Stimulated activated CD4-positive, alpha-beta T cell treated with anti-CD3 and anti-CD28 coated beads, TNF-alpha, amount 100 ng/mL, for 24 hours (primary cell): Measurements from ENCODE around the gene KANSL1.

Experiments used
- DNase-seq, 3 experiments: peaks; one replicate each; pipeline ENCODE4 v3.0.0-alpha.2; 2020; ENCODE audit warnings: low read depth in 3 of 3

The KANSL1 gene

DNA sequence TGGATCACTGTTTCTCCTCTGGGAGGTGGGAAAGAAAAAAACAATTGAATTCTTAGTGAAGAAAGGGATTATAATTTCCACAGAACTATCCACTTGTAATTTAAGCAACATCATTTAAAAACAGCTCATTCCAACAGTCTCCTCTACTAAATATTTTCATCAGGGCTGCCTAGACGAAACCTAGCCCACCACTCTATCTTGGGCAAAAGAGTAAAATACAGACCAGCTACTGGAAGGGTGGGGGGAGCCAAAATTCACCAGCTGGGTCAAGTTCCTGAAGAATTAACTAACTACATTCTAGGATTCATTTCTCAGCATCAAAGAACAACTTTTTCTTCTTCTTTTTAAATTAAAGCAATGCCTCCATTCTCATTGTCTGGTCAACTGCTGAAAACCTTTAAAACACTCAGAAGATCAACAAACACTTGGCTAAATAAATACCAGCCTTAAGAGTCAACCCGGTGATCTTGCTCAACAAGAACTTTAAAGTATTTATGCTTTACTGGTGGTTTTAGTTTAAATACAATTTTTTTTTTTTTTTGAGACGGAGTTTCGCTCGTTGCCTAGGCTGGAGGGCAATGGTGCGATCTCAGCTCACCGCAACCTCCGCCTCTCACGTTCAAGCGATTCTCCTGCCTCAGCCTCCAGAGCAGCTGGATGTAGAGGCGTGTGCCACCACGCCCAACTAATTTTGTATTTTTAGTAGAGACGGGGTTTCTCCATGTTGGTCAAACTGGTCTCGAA lies 25.2 kb downstream of the KANSL1 start:
- no peak for DNase-seq

DNA sequence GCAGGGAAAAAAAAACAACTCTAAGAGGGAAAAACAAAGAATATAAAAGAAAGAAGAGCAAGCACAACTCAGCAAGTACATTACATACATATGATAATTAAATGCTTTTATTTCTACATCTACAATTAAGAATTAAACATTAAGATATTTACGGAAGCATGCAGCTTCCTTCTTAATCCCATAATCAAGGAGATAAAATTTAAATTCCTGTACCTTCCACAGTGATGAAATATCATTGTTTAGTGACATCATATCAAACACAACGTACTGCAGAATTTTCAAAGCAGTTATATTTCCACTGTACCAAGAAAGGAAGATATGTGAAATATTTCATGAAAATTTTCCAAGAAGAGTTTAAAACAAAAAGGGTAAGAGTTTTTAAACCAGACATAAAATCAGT lies 26.0 kb downstream of the KANSL1 start:
- DNase-seq, result no peak

DNA sequence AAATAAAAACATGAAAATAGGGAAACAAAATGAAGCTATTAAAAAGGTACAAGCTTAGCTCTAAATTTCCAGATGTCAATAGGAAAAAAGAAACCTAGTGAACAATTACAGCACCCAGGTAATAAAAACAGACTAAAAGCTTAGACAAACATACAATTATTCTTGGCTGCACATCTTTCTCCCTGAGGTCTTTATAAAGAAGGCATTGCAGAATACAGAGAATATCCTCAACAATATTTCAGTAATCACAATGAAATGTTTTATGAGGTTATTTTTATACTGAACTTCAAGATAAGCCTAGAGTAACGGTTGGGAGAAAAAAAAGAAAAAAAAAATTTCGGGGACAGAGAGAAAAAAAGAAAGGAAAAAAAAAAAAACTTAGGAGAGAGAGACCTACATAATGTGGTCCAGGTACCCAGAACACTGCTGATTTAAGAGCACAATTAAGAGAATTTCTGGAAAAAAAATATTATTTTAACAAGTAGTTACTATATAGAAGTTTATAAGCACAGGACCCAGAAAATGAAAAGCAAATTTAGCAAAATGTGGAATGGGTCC lies 26.5 kb downstream of the KANSL1 start:
- no peak for DNase-seq

DNA sequence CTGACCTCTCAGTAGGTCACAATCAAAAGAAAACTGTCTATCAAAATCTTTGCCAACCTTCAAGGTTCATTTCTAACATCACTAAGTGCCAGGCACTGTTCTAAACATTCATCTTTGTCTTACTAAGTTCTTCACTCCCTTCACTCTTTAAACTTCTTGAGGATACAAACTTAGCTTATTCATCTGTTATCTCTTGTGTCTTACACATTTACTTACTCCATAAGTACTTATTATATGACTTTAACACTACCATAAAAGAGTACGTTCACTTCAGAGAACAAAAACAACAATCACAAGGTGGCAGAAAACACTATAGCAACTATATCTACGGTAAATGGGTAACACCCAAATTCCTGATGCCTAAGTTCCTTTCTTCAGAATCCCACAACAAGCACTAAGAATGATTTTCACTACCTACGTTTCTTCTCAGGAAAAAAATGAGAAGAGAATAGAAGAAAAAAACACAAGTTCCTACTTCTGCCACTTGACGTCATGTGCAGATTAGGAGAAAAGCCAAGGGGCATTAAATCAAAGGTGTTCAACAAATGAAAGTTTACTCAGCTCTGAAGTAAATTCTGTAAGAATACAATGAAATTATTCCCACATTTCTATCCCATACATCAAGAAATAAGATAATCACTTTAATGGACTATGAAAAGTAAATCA lies 29.2 kb downstream of the KANSL1 start:
- DNase-seq, result no peak

DNA sequence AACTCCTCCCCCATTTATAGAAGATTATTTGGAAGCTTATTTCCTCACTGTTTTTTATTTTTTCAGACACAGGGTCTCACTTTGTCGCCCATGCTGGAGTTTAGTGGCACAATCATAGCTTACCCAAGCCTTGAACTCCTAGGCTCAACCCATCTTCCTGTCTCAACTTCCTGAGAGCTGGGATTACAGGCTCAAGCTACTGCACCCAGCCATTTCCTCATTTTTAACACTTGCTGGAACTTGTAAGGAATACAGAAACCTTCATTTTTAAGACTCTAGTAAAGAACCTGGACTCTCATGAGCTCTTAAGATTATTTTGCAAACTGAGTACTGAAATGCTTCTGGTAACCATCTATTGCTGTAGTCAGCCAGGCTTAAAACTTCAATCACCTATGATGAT lies 29.9 kb downstream of the KANSL1 start:
- no peak for DNase-seq

DNA sequence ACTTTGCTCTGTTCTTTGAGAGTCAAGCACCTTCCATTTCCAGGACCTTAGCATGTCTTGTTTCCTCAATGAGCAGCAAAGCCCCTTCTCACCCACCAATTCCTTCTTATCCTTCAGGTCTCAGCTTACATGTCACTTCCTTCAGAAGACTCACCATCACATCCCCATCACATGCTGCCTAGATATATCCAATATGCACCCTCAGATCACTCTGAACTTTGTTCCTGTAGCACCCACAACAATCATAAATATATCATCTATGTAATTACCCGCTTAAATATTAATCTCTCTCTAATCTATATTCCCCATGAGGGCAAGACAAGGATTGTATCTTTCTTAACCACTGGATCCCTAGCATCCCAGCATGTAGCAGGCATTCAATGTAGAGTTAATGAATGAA lies 30.4 kb downstream of the KANSL1 start:
- no peak for DNase-seq

DNA sequence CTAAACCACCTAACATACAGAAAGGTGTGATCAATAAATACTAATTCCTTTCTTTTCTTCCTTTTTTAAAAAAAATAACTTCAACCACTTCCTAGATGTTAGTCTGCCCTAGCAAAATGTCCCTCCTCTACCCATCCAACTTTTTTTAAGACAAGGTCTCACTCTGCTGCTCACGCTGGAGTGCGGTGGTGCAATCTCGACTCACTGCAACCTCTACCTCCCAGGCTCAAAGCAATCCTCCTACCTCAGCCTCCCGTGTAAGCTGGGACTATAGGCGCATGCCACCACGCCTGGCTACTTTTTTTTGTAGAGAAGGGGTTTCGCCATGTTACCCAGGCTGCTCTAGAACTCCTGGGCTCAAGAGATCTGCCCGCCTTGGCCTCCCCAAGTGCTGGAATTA lies 33.1 kb downstream of the KANSL1 start:
- no peak for DNase-seq

DNA sequence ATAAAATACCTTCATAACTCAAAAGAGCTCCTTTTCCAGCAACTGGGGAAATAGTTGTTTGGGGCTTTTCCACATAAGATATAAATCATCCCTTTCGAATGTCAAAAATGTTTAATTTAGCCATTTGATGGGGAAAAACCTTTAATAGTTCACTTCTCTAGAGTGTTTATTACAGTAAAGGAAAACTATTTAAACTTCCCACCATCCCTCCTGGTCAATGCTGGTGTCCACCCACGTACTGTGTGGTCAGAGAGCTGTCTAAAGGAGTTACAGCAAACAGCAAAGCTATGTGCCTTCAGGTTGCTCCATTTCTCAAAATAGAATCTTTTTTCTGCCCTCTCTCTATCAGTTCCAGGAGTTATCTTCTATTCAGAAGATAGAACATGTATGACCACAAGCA lies 33.5 kb downstream of the KANSL1 start:
- no peak for DNase-seq

DNA sequence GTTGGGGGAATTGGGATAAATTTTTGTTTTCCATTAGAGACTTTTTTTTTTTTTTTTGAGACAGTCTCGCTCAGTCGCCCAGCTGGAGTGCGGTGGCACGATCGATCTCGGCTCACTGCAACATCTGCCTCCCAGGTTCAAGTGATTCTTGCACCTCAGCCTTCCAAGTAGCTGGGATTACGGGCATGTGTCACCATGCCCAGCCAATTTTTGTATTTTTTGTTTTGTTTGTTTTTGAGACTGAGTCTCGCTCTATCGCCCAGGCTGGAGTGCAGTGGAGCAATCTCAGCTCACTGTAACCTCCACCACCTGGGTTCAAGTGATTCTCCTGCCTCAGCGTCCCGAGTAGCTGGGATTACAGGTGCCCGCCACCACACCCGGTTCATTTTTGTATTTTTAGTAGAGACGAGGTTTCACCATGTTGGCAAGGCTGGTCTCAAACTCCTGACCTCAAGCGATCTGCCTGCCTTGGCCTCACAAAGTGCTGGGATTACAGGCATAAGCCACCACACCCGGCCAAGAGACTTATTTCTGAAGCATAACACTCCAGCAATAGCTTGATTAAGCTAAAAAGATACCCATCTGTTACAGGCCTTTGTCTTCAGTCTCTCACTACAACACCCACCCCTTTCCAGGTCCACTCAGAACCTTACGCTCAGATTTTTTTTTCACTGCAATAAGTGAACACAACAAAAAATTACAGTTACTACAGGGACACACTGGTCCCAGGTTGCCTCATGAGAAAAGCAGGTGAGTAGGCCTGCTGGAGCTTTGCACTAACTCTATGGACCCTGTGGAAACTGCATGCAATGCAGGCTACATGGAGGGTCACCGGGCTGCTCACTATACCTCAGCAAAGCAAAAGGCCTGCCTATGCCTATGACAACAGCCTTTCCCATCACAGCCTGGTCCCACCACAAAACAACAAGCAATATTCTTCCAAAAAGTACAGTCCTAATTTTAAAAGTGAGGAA lies 34.6 kb downstream of the KANSL1 start:
- no peak for DNase-seq

DNA sequence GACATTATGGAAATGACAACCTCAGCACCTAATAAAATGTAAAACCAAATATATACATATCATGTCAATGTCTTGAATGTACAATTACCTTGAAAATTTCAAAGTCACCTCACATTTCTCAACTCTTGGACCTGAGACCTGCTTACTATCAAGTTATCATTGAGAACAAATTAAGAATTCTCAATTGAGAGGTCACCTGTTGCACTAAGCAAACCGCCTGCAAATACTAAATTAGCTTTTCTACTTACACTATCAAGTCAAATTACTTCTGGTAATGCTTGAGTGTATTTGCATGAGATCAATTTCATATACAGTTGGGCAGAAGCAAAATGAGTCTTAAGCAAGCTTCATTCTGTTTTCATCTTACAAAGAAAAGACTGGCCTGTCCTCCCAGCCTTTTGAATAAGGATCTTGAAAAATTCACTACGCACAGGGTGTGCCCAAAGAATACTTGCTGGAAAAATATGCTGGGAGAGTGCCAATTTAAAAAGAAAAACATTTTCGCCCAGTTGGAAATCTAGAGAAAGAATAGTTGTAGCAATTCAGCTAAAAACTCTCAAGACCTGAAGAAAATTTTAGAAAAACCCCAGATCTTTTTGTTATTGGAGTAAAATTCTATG lies 35.7 kb downstream of the KANSL1 start:
- no peak for DNase-seq

DNA sequence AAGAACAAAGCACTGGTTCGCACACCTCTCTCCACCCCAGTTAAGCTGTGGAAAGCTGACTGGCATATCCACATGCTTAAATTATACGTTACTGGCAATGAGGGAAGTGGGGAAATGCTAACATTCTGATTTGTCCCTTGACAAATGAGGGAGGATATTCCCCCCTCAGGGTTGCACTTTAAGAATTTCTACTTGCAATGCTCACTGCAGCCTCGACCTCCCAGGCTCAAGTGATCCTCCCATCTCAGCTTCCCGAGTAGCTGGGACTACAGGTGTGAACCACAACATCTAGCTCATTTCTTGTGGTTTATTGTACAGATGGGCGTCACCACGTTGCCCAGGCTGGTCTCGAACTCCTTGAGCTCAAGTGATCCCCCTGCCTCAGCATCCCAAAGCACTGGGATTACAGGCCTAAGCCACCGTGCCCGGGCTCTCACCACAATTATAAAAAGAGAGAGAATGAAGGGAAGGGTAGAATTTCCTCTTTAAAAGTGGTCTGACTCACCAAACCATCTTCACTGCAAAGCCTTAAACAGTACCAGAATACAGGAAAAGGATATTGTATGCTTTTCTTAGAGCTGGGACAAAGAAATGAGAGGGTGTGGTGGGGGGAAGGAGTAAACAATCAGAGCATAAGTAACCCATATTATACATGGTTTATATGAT lies 38.9 kb downstream of the KANSL1 start:
- DNase-seq, result no peak

DNA sequence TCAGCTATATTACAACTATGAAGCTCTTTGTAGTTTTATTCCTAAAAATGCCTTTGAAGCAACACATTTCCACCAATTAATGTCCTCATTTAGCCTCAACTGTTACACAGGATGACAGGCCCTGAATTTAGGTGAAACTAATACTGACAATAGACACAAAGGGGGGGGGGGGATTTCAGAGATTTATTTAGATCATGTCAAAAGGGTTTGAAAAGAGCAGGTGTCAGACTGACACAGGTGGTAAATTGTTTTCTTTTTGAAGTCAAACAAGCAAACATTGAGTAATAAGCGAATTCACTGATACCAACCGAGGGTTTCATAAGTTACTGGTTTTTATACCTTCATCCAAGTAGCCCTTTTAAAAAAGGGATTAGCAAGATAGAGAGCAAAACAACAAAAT lies 40.8 kb downstream of the KANSL1 start:
- DNase-seq, result no peak

DNA sequence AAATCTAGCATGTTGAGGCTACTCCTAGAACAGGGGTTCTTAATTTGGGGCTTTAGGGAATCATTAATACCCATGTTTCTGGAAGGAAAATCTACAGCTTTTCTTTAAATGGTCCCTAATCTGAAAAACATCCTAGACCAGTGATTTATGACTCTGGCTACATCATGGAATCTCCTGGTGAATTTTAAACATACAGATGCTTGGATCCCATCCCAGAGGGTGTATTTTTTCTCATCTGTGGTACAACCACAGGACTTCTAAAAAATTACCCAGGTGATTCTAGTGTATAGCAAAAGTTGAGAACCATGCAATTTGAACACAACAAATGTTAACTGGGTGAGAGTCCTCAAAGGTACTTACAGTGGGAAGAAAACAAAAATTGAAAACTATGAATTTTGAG lies 41.5 kb downstream of the KANSL1 start:
- DNase-seq, result no peak

DNA sequence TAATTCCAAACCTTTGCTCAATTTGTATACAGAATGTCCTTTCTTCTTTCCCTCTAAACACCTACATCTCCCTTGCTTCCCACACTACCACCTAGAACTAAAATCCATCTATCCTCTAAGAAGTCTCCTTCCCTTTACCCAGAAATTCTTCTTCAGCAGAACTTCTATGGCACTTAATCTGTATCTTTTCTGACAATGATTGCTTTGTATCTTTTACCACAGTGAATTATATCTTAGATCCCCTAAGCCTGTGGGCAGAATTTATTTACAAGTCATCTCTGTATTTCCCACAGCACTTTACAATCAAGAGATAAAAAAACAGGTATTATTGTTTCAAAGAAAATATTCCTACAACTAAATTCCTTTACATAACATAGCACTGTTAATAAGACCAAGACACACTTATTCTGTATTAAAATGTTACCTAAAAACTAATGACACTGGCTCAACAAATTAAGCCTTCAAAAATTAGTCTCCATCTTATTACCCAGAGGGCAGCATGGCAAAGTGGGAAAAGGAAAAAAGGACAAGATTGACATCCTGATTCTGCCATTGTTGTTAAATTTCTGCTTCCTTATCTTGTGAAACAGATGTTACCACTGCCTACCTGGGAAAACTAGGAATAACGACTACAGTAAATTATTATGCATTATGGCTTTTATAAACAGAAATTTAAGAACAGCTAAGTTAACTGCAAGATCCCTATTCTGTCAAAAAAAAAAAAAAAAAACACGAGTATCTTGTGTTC lies 42.8 kb downstream of the KANSL1 start:
- DNase-seq, result no peak

DNA sequence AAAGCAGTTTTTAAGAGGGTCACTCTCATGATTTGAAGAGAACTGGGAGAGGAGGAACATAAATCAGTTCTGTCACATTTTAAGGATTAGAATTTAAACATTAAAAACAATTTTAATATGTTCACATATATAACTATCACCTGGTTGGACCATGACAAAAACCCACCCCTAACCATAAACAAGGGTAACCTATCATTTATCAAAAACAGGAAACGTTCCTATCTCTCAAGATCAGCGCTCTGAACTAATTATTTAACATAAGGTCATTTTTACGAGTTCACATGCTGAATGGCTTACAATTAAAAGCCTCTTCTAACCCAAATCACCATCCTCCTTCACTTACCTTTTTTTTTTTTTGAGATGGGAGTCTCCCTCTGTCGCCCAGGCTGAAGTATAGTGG lies 45.0 kb downstream of the KANSL1 start:
- no peak for DNase-seq

DNA sequence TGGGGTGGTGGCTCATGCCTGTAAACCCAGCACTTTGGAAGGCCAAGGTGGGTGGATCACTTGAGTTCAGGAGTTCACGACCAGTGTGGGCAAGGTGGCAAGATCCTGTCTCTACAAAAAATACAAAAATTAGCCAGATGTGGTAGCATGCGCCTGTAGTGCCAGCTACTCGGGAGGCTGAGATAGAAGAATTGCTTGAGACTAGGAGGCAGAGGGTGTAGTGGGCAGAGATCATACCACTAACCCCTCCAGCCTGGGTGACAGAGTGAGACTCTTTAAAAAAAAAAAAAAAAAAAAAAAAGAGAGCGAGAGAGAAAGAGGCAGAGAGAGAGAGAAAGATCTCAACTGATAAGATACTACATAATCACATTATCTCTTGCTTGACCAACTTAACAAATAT lies 45.9 kb downstream of the KANSL1 start:
- DNase-seq, result no peak

DNA sequence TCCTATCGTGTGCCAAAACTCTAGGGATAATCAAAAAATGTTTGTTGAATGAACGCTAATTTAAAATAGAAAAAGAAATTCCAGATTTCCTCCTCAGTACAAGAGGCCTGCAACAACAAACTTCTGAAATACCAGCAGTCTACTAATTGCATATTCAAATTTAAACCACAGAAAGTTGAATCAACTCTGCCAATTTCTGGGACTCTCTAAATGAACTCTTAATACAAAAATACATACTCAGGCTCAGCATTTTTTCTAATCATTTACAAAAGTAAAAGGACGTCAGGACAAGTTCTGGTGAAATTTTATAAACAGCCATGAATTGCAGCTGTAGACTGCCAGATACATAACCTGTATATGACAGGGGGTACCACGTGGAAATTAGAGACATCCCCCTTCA lies 49.0 kb downstream of the KANSL1 start:
- DNase-seq, result no peak

DNA sequence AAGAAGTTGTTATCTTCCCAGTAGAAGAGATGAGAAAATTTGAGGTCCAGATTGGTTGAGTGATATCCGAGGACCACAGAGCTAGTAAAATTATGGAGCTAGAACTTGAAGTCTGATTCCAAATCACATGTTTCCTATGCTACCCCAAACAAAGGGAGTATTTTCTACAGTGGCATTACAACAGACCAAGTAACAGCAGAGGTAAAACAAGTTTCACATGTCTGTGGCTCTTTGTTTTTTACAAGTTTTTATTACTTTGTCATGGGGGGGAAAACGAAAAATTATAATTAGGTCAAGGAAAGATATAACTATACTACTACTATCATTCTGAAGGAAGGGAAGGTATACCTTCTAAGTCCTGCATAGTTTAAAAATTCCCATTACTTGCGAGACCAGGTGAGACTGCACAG lies 49.4 kb downstream of the KANSL1 start:
- DNase-seq, result no peak

DNA sequence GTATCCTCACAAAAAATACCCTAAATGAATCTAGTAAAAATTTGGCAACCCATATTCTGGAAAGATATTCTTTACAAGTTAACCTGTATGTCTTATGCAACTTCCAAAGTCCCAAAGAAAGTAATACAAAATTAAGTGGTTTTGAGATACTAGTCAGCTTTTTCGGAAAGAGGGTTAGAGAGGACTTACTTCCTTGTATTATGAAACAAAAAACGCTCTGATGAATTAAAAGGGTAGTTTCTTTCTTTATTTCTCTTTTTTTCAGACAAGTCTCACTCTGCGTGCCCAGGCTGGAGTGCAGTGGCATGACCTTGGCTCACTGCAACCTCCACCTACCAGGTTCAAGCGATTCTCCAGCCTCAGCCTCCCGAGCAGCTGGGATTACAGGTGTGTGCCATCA lies 51.6 kb downstream of the KANSL1 start:
- DNase-seq, result no peak

DNA sequence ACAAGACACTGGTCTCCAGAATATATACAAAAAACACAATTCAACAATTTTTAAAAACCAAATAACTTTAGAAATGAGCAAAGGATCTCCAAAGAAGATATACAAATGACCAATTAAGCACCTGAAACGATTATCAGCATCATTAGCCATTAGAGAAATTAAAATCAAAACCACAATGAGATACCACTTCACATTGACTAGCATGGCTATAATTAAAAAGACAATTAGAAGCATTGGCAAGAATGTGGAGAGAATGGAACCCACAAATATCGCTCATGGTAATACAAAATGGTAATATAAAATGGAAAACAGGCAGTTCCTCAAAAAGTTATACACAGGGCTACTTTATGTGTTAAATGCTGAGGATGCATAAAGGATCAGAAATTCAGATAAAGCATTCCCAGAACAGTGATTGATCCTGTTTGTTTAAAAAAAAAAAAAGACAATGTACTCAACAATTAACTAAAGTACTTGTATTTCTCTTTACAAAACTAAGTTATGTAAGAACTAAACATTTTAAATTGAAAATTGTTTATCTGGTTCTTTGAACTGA lies 52.5 kb downstream of the KANSL1 start:
- no peak for DNase-seq
